Ectodermal cell (in vitro differentiated cells): ENCODE measurements around the gene TPCN2.

Experiments used
- H3K27ac ChIP-seq: 2 replicates; pipeline ENCODE4 v1.7.0; 2013; ENCODE audit warnings: mild to moderate bottlenecking, low read depth, low read length; ENCODE audit not compliant: insufficient read depth, poor library complexity, severe bottlenecking
- H3K27me3 ChIP-seq: 2 replicates; pipeline ENCODE4 v1.7.0; 2013; ENCODE audit warnings: mild to moderate bottlenecking, low read length; ENCODE audit not compliant: insufficient read depth, control insufficient read depth, poor library complexity, severe bottlenecking
- H3K36me3 ChIP-seq: one replicate; pipeline ENCODE4 v1.7.0; 2013; ENCODE audit warnings: low read length; ENCODE audit not compliant: control insufficient read depth, insufficient read depth
- H3K4me1 ChIP-seq: one replicate; pipeline ENCODE4 v1.7.0; 2013; ENCODE audit warnings: low read length; ENCODE audit not compliant: control insufficient read depth, insufficient read depth
- H3K4me3 ChIP-seq: 2 replicates; pipeline ENCODE4 v1.7.0; 2013; ENCODE audit warnings: low read depth, low read length, control low read depth; ENCODE audit not compliant: insufficient read depth
- H3K9me3 ChIP-seq: 2 replicates; pipeline ENCODE4 v1.7.0; 2013; ENCODE audit warnings: mild to moderate bottlenecking, low read length, moderate library complexity; ENCODE audit not compliant: control insufficient read depth
- WGBS, 2 experiments: methylation state at CpG; one replicate each; pipeline ENCODE4 v1.1.7; 2013; ENCODE audit warnings: missing lambda C conversion rate in 2 of 2; 5-methylcytosine and 5-hydroxymethylcytosine counted together

Gene TPCN2

DNA sequence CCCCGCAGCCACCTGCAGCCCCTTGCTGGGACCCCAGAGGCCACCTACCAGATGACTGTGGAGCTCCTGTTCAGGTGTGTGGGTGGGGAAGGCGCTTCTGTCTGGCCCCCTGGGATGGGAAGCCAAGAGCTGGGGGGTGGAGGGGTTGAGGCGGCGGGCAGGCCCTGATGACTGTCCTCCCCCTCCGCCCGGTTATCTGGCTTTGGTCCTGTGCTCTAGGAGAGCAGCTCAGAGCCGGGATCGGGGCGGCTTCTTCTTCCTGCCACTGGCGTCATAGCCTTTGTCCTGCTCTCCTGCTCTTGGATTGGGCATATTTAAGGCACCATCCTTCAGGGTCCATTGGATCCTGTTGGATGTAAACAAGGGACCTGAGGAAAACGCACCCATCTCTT is 38.4 kb downstream of the TPCN2 start:
- Histone ChIP-seq H3K27ac (no peak overlapping the region), H3K4me1 (peaks cover 4% of the 10 kb centered on the region), H3K36me3 (peaks cover 4% of the 10 kb centered on the region), H3K27me3 (no peaks in the 10 kb centered on the region), H3K4me3 (no peak overlapping the region), H3K9me3 (no peaks in the 10 kb centered on the region)
- WGBS, 2 experiments = 94 to 96% methylated on average over 11 of the region's 11 CpGs

DNA sequence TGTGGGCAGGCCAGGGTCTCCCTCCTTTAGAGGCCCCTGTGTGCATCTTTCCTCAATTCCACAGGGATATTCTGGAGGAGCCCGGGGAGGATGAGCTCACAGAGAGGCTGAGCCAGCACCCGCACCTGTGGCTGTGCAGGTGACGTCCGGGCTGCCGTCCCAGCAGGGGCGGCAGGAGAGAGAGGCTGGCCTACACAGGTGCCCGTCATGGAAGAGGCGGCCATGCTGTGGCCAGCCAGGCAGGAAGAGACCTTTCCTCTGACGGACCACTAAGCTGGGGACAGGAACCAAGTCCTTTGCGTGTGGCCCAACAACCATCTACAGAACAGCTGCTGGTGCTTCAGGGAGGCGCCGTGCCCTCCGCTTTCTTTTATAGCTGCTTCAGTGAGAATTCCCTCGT is 39.1 kb downstream of the TPCN2 start:
- Histone ChIP-seq H3K9me3 (no peaks in the 10 kb centered on the region), H3K4me3 (no peak overlapping the region), H3K4me1 (peaks cover 4% of the 10 kb centered on the region), H3K27me3 (no peaks in the 10 kb centered on the region), H3K27ac (no peak overlapping the region), H3K36me3 (peaks cover 4% of the 10 kb centered on the region)
- 85 to 86% methylated on average over 14 of the region's 14 CpGs for WGBS, 2 experiments

DNA sequence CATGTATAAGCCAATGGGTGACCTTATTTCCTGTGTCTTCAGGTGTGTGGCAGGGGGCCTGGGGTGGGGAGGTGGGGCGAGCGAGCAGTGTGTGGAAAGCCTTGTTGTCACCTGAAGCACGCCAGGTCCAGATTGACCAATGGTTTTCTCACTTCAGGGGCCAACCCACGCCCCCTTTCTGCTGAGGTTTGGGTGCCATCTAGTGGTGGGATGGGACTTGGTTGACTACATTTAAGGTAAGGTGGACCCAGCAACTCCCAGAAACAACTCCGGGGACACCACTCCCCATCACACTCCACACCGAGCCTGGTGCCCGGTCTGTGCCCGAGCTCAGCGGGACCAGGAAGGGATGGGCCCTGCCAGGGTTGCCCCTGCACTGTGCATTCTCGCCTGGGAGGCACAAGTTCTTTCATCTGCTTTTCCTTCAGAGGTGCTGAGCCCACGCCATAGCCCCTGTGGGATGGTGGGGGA is 40.0 kb downstream of the TPCN2 start:
- Histone ChIP-seq H3K4me1 (peaks cover 5% of the 10 kb centered on the region), H3K36me3 (peaks cover 4% of the 10 kb centered on the region), H3K27me3 (no peaks in the 10 kb centered on the region), H3K27ac (no peak overlapping the region), H3K4me3 (no peak overlapping the region), H3K9me3 (no peaks in the 10 kb centered on the region)
- 52 to 55% methylated on average over 11 of the region's 11 CpGs for WGBS, 2 experiments

- no peaks in the 10 kb centered on the region for H3K27me3 ChIP-seq
- 84 to 87% methylated on average over 15 of the region's 15 CpGs for WGBS, 2 experiments
- H3K36me3 ChIP-seq = peaks cover 4% of the 10 kb centered on the region
- H3K9me3 ChIP-seq = no peaks in the 10 kb centered on the region
- peaks cover 10% of the 10 kb centered on the region for H3K4me1 ChIP-seq
- no peak overlapping the region for H3K27ac ChIP-seq
- no peak overlapping the region for H3K4me3 ChIP-seq
These were observed 40.5 kb downstream of the TPCN2 start for GRCh38 chr11:69089258-69089657.

DNA sequence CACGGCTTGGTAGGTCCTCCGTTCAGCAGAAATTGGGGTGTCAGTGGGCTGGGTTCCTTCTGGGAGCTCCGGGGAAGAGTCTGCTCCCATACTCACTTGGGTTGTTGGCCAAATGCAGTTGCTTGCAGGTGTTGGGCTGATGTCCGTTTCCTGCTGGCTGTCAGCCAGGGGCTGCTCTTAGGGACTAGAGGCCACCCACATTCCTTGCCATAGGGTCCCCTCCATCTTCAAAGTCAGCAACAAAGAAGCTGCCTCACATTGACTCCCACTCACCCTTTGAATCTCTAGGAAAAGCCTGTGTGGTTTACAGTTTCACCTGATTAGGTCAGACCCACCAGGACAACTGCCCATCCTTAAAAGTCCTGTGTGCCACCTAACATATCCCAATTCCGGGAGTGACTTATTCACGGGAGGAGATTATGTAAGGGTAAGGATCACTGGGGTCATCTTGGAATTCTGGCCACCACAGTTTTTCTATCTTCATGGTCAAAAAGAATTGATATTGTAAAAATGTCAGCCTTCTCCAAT is 43.0 kb downstream of the TPCN2 start:
- H3K4me1 ChIP-seq = peaks cover 11% of the 10 kb centered on the region
- no peaks in the 10 kb centered on the region for H3K27me3 ChIP-seq
- H3K9me3 ChIP-seq = no peaks in the 10 kb centered on the region
- H3K4me3 ChIP-seq = no peak overlapping the region
- H3K27ac ChIP-seq = no peak overlapping the region
- H3K36me3 ChIP-seq = peaks cover 4% of the 10 kb centered on the region
- 92 to 98% methylated on average over 6 of the region's 6 CpGs for WGBS, 2 experiments

- H3K36me3 ChIP-seq = peaks cover 4% of the 10 kb centered on the region
- no peak overlapping the region for H3K4me3 ChIP-seq
- no peak overlapping the region for H3K27ac ChIP-seq
- H3K4me1 ChIP-seq = peaks cover 11% of the 10 kb centered on the region
- H3K9me3 ChIP-seq = no peaks in the 10 kb centered on the region
- H3K27me3 ChIP-seq = no peaks in the 10 kb centered on the region
- 93% methylated on average over 17 of the region's 18 CpGs for WGBS, 2 experiments
These were observed 43.5 kb downstream of the TPCN2 start for GRCh38 chr11:69092263-69092662.

DNA sequence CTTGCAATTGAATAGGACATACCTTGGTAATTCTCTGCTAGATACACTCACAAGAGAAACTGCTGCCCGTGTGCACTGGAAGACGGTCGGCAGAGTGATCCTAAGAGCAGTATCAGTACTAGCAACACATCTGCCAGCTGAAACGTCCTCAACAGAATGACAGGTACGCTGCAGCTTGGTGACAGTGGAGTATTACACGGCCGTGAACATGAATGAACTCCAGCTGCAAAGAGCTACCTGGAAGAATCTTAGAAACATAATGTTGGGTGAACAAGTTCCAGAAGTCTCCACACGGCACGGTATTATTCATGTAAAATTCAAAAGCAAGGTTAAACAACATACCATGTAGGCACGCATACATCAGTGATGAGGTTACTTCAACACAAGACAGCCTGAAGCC is 44.4 kb downstream of the TPCN2 start:
- Histone ChIP-seq H3K4me1 (peaks cover 11% of the 10 kb centered on the region), H3K36me3 (peaks cover 4% of the 10 kb centered on the region), H3K27ac (no peak overlapping the region), H3K4me3 (no peak overlapping the region), H3K27me3 (no peaks in the 10 kb centered on the region), H3K9me3 (no peaks in the 10 kb centered on the region)
- 88 to 90% methylated on average over 10 of the region's 10 CpGs for WGBS, 2 experiments

DNA sequence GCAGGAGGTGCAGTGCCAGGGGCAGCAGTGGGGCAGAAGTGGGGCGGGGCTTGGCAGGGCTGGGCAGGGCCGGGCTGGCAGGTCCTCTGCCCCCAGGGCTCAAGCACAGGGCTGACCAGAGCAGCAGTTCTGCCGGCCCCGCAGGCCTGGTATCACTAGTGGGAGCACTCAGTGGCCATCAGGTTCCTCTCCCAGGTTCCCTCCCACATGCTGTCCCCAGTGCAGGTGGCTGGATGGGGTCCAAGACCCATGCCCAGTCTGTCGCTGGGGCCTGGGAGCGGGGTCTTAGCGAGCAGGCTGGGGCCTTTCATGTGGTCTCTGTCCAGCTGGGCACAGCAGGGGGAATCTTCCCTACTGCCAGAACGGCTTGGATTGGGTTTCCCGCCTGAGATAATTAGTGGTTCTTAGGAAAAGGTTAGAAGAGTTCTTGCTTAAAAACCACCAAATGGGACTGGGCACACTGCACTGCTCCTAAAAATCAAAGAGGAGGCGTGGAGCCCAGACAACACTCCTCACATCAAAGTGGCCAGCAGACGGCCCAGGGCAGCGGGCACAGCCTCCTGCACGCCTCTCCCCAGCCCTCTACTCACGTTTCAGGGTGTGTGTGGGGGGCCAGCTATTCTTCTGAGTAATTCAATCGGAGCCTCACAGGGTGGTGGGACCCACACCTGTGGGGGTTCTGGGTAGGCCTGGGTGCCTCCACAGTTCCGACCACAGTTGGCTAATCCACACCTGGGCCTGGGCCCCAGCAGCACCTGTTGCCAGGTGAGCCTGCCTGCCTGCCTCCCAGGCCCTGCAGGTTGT is 45.6 kb downstream of the TPCN2 start:
- H3K27me3 ChIP-seq = no peaks in the 10 kb centered on the region
- H3K9me3 ChIP-seq = no peaks in the 10 kb centered on the region
- peaks cover 4% of the 10 kb centered on the region for H3K36me3 ChIP-seq
- peaks cover 11% of the 10 kb centered on the region for H3K4me1 ChIP-seq
- no peak overlapping the region for H3K27ac ChIP-seq
- 57 to 58% methylated on average over 16 of the region's 16 CpGs for WGBS, 2 experiments
- no peak overlapping the region for H3K4me3 ChIP-seq

DNA sequence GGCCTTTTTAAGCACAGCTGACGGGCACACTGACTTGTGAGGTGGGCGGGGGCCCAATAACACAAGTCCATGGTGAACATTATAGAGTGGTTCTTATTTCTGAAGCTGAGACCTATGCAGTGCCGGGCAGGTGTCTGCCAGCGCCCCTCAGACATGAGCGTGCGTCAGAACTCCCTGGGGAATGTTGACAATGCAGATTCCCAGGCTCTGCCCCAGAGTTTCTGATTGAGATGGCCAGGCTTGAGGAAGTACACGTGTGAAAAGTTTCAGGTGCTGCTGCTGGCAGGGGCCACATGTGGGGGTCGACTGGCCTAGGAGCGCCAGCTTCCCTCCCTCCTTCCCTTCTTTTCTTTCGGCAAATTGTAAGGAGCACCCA is 46.2 kb downstream of the TPCN2 start:
- Histone ChIP-seq H3K4me3 (no peak overlapping the region), H3K9me3 (no peaks in the 10 kb centered on the region)
- WGBS, 2 experiments = 89 to 93% methylated on average over 10 of the region's 10 CpGs

GRCh38 chr11:69095300-69095699 is 46.6 kb downstream of the TPCN2 start:
- no peaks in the 10 kb centered on the region for H3K27me3 ChIP-seq
- H3K36me3 ChIP-seq = peaks cover 4% of the 10 kb centered on the region
- H3K4me1 ChIP-seq = peaks cover 11% of the 10 kb centered on the region
- no peaks in the 10 kb centered on the region for H3K9me3 ChIP-seq
- H3K27ac ChIP-seq = no peak overlapping the region
- no peak overlapping the region for H3K4me3 ChIP-seq
- 92 to 94% methylated on average over 10 of the region's 10 CpGs for WGBS, 2 experiments

More for the DNA sequence above, 46.2 kb downstream of the TPCN2 start:
- H3K36me3 ChIP-seq = peaks cover 4% of the 10 kb centered on the region
- peaks cover 11% of the 10 kb centered on the region for H3K4me1 ChIP-seq
- H3K27me3 ChIP-seq = no peaks in the 10 kb centered on the region
- no peak overlapping the region for H3K27ac ChIP-seq
